Choroid plexus epithelial cell (primary cell): Measurements from ENCODE around the gene CACNA1E.

ENCODE experiments used
- DNase-seq: peaks from one replicate; pipeline ENCODE4 v3.0.0-alpha.2; 2010; ENCODE audit warnings: low read depth
- H3K4me3 ChIP-seq: 2 replicates; pipeline ENCODE4 v1.5.1; 2011; ENCODE audit warnings: low read depth, mild to moderate bottlenecking, control low read depth, low read length, moderate library complexity
- TF ChIP-seq, protein P1 (sequence below): conservative IDR thresholded peaks from 2 replicates; pipeline ENCODE4 v1.5.1; 2011; ENCODE audit warnings: low read depth, mild to moderate bottlenecking, control low read depth, inconsistent platforms, low read length, moderate library complexity

CACNA1E gene

DNA sequence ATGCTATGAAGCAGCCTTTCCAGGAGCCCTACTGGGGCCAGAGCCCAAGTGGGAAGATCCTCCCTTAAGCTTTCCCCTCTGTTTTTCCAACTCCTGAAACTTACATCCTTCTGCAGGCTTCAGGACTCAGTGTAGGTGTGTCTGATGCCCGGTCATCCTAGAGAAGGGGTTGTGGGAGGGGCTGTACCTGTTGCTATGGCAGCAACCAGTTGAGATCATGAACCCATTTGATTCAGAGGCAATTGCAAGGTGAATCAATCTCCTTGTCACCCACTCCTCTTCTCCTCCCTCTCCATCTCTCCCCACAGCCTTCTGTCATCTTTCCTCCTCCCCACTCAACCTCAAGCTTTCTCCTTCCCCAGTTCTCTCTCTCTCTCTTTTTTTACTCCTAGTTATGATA is 151.8 kb downstream of the CACNA1E start:
- DNase-seq: no peak
- TF ChIP-seq, protein P1, sequence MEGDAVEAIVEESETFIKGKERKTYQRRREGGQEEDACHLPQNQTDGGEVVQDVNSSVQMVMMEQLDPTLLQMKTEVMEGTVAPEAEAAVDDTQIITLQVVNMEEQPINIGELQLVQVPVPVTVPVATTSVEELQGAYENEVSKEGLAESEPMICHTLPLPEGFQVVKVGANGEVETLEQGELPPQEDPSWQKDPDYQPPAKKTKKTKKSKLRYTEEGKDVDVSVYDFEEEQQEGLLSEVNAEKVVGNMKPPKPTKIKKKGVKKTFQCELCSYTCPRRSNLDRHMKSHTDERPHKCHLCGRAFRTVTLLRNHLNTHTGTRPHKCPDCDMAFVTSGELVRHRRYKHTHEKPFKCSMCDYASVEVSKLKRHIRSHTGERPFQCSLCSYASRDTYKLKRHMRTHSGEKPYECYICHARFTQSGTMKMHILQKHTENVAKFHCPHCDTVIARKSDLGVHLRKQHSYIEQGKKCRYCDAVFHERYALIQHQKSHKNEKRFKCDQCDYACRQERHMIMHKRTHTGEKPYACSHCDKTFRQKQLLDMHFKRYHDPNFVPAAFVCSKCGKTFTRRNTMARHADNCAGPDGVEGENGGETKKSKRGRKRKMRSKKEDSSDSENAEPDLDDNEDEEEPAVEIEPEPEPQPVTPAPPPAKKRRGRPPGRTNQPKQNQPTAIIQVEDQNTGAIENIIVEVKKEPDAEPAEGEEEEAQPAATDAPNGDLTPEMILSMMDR: no peak
- H3K4me3 ChIP-seq: no peak overlapping the region

DNA sequence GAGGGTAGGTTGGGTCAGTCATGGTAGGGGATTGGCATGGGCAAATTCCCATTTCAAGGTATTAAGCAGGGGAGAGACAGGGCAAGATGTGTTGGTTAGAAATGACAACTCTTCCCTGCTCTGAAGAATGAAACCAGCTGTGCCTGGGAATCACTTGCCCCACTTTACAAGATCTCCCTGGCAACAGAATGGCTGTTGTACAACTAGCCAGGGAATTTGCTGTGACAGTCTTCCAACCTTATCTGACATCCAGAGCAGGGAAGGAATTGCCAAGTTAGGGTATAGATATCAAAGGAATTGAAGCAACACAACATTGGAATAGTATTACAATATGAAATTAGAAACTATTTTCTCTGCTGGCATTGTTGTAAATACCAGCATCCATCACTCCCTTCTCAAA is 154.7 kb downstream of the CACNA1E start:
- TF ChIP-seq, protein P1: no peak
- DNase-seq: no peak
- no peak overlapping the region for H3K4me3 ChIP-seq

DNA sequence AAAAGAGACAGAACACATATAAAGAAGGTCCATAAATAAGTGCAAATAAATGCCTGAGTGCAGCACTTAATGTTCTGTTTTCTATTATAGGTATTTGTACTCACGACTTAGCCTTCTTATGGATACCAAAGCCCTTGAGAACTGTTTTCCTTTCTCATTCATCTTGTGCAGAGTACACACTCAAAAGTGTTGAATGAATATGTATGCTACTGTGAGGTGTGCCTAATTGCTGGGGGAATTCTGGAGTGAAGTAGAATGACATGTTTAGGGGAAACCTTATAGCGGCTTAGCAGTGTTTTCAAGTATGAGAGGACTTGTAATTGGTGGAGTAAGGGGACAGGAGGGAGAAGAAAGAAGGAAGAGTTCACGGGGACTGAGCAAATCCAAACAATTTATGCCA is 157.6 kb downstream of the CACNA1E start:
- no peak for DNase-seq
- TF ChIP-seq, protein P1: no peak
- H3K4me3 ChIP-seq: no peak overlapping the region

DNA sequence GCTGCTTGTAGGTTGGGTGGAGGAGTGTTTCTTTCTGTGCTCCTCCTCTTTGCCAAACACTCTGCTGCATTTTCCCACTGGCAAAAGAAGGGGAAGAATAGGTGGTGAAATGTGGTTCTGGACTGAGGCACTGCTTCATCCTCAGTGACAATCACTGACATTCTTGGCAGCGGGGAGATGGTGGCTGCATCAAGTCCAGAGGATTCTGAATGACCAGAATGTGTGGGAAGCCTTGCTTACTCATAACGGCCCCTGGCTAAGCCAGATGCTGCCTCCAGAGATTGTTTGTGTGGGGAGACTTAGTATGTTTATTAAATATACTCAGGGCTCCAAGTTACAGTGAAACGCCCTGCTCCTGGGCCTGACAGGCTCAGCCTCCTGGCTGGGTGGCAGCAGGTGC is 160.3 kb downstream of the CACNA1E start:
- DNase-seq: no peak
- no peak overlapping the region for H3K4me3 ChIP-seq
- TF ChIP-seq, protein P1: no peak

DNA sequence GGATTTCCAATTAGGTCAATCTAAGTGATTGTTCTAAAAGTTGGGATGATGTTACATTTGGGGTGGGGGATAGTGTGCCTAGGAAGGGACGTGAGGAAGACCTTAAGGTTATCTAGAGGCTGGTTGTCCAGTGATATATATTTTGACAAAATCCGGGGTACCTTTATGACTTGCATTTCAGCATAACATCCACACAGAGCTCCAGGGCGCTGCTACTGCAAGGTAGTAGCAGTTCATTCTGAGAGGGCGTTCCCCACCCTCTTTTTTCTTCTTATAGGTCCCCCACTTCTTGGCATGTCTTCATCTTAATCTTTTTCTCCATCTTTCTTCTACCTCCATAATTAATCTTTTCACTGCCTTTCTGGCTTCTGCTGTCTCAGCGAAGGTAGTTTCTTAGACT is 161.9 kb downstream of the CACNA1E start:
- no peak for DNase-seq
- H3K4me3 ChIP-seq: no peak overlapping the region
- TF ChIP-seq, protein P1: no peak

DNA sequence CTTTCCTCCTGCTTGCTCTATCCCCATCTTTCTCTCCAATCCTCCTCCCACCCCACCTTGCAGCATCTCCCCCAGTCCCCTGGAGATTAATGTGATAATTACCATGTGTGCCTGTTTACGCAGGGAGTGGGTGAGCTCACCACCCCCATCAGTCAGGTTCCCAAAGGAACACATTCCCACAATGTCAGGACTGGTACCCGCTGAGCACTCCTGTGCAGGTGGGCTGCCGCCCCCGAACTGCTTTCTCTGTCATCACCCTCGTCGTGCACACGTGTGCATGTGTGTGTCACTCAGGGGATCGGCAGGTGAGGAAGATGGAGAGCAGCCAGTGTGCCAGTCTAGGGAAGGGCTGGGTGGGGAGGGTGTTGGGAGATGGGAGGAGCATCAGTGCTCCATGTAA is 163.4 kb downstream of the CACNA1E start:
- DNase-seq: no peak
- TF ChIP-seq, protein P1: no peak
- H3K4me3 ChIP-seq: no peak overlapping the region

DNA sequence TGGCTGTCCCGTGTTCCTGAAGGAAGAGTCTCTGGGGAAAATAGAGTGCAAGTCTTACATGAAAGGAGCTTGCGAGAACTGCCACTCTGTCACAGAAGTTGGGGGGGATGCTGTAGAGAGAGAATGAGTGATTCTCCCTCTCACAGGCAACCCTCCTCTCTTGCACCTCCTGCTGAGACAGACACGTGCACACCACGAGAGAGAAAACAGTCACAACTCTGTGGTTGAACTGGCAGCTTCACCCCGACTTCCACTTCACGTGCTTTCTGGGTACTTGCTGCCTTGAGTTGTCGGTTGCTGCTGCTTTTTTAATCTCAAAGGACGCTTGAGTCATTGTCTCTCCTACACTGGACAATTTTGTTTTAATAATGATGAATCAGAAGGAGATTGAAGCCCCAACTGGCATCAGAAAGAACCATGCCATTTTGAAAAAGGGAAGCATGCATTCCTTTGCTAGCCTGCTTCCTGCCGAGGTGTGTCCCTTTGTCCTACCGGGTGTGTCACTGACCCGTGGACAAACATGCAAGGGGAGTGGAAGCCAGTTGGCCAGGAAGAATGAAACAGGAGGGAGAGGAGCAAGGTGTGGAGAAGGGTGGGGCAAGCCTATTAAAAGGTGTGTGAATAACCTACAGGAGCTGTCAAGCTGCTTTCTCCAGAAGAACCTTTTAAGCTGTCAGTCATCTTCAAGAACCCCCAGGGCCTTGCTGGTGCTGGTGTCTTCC is 164.2 kb downstream of the CACNA1E start:
- no peak for DNase-seq
- TF ChIP-seq, protein P1: no peak
- H3K4me3 ChIP-seq: no peak overlapping the region
